Epidermal melanocyte (primary cell): ENCODE results near the gene SIL1.
"Not testable (repeated sequence)": the region's sequence is repeated elsewhere in the genome, so short reads cannot be mapped to it uniquely, and the experiment has no call there.

ENCODE experiments used
- DNase-seq: peaks from one replicate; pipeline ENCODE4 v3.0.0; 2011; ENCODE audit warnings: low spot score; ENCODE audit not compliant: insufficient read length

The SIL1 gene

DNA sequence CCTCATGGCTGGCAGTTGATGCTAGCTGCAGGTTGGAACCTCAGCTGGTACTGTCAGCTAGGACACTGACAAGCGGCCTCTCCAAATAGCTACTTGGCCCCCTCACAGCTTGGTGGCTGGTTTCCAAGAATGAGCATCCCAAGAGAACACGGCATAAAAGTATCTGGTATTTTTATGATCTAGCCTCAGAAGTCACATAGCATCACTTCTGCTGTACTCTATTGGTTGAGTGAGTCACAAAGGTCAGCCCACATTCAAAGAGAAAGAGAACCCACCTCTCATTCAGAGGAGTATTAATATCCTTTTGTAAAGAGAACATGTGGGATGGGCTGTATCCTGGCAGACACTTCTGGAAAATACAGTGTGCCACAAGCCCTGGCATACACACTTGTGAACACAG, 6.0 kb upstream of the SIL1 start:
- DNase-seq: no peak

DNA sequence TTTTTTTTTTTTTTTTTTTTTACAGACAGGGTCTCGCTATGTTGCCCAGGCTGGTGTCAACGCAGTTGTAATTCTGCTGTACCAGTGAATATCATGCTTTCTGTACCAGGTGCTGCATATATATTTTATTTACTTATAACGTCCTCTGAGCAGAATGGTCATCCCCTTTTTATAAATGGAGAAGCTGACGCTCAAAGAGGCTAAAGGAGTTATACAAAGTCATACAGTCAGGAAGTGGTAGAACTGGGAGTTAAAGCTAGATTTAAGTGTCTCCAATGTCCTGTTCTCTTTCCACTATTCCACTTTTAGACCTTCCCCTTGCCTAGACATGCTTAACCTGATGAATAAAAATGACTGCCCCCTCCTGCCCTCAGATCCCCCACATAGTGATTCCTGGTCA, 1.2 kb upstream of the SIL1 start:
- no peak for DNase-seq

DNA sequence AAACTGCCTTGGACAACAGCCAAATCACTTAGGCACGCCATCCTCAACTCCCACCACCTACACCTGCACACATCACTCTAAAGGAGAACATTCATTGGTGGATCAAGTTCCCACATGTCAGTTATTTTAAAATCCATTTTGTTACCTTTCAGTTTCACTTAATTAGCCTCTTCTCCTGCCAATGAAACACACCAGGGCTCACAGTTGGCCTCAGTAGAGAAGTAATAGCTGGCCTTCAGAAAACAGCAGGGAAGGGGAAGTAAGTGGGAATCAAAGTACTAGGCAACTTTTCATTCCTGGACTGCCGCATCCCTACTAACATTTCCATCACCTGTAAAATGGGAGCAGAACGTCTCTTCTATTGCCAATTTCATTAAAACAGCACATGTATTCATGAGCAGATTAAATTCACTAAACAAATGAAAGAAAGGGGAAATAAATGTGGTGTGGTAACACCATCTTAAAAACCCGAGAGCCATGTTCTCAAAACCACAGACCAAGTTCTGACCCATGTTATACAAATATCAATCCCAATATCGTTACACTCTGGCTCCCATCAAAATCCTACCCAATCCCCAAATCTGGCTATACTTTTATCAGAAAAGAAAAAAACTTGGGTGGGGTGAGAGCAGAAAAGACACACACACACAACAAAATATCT, 1.7 kb downstream of the SIL1 start:
- DNase-seq: no peak

DNA sequence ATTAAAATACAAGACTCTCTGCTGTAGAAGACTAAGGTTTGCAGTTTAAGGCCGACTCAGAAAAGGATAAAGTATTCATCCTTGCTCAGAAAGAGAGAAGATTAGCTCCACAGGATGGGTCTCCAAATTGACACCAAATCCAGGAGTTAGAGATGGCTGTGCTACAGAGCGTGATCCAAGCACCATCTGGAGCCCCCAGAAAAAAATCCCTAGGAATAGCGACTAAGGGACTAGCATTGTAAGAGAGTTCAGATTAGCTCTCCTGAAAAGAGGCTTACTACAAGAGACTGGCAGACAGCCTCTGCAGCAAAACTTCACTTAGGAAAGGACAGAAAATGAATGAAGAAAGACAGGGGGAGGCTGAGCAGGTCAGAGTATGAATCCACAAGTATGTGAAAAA, 3.7 kb downstream of the SIL1 start:
- DNase-seq: no peak

DNA sequence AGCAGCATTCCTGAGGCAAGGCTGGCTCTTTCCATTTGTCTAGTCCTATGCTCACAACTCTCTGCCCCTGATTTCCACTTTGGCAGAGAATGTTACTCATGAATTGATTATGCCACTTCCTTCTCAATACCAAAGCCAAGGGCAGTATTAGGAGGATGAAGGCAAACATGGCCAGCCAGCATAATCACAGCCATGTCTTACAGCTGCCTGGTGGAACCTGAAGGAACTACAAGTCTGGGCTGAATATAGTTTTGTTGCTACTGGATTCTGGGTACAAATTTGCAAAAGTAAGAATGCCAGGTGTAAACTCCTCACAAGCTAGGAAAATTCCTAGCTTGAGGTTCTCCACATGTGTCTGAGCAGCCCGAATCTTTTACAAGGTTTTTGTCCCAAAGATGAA, 4.2 kb downstream of the SIL1 start:
- DNase-seq: no peak

DNA sequence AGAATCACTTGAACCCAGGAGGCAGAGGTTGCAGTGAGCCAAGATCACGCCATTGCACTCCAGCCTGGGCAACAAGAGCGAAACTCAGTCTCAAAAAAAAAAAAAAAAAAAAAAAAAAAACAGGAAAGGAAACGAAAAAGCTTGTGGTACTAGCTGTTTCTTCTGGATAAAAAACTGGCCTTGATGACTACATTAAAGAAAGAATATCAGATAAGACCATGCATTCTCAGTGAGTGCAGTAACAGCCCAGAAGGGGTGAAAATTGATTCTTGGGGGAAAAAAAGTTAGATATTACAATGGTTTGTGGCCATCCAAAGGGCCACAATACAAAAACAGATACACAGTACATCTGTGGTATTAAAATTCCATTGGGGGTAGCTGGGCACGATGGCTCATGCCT, 5.3 kb downstream of the SIL1 start:
- not testable (repeated sequence) for DNase-seq

DNA sequence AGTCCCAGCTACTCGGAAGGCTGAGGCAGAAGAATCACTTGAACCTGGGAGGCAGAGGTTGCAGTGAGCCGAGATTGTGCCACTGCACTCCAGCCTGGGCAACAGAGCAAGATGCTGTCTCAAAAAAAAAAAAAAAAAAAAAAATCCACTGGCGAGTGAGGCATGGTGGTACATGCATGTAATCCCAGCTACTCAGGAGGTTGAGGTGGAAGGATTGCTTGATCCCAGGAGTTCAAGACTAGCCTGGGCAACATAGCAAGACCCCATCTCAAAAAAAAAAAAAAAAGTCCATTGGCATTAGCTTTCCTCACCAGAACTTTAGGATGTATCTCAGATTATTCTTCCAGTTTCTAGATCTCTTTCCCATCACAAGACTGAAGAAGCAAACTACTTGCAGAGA, 6.2 kb downstream of the SIL1 start:
- not testable (repeated sequence) for DNase-seq

DNA sequence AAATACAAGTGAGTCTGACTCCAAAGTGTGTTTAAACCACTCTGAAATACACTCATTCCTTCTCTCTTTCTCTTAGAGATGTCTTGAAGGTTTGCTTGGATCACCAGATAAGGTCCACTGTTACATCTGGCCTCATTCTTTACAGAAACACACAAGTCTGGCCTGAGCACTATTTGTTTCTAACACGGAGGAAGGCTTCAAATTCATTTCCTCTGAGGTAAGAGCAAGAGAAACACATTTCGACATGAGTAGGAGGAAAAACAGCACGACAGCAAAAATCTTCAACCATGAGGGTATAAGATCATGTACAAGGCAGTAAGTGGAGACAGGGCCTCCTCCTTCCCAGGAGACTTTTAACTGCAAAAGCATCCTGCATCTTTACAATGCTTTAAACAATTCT, 8.0 kb downstream of the SIL1 start:
- DNase-seq: no peak

DNA sequence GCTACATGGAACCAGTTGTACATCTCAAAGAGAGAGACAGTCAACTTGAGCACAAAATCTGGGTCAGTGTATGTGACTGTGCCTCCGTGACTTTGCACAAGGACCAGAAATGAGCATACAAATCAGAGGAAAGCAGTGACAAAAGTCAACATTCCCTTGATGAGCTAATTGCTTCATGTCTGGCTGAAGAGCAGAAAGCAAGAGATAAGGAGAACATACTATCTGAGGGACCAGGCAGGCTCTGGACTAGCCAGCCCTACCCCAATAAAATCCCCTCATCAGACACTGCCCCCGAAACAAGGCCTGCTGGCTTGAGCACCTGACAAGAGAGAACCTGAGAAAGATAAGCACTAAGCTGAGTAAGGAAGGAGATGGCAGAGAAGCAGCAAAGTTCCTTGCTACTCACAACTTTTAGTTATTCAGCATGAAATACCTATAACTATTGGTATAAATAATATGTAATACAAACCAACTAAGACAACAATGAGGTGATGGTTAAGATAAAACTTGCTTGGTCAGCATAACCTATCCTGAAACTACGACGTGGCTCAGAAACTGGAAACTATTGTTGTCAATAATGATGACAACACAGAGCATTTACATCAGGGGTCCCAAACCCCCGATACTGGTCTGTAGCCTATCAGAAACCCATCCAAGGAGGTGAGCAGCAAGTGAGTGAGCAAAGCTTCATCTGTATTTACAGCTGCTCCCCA, 9.5 kb downstream of the SIL1 start:
- no peak for DNase-seq

DNA sequence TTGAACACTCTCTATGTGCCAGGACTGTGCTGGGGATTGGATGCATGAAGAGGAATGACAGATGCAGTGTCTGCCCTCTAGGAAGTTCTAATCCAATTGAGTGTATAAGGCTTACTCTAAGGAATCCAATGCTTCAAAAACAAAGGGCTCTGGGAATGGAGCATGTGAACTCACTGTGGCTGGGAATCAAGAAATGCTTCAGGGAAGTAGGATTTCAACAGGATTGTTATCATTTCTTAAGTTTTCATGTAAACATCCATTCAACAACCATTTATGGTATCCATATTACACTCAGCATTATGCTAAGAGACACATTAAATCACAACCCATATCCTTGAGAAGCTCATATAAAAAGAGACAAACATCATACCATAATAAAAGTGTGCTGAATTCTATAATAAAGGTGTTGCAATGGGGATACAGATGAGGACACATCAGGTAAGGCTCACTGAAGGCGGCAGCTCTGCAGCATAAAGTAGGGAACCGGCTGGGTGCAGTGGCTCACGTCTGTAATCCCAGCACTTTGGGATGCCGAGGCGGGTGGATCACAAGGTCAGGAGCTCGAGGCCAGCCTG, 11.3 kb downstream of the SIL1 start:
- no peak for DNase-seq

DNA sequence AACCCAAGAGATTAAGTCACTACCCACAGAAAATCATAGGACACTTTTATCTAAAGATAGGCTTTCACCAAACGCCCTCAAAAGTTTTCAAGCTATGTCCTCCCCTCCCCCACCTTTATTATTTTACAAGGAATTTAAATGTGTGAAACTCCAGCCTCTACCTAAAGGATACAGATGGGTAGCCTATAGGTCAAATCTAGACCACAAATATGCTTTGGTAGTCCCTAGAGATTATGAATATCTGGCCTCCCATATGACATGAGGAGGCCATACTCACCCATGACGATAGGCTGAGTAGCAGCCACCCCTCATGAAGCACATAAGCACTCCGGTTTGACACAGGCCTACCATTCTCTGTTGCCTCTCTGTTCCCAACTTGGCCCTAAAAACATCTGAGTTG, 11.9 kb downstream of the SIL1 start:
- no peak for DNase-seq

DNA sequence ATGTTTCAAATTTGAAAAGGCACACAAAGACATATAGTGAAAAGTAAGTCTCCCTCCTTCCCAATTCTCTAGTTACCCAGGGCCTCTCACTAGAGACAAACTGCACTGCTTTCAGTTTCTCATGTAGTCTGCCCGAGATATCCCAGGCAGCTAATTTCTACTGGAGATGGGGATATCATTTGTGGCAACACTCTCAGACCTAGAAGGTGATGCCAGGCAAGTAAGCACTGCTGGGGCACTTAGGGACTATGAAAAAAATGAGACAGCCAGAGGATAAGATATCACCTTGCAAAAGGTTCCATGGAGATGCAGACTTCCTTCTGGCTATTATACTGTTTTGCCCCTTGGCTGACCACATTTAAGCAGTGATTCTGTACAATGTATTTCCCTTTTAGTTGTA, 12.6 kb downstream of the SIL1 start:
- DNase-seq: no peak

DNA sequence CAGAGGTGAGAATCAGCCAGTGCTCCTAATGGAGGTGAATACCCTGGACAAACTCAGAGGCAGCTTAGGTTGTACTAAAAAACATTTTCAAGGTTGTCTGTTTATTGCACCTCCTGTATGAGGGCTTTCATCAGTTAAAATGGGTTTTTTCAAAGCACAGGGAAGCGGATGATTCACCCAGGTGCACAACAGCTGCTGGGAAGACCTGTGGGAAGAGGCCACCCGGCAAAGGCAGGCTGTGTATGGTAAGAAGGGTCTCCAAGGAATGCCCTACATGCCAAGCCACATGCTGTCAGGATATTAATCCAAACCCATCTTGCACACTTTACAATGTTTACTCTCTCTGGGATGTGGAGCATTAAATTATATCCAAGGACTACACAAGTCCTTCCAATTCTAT, 14.7 kb downstream of the SIL1 start:
- DNase-seq: no peak

DNA sequence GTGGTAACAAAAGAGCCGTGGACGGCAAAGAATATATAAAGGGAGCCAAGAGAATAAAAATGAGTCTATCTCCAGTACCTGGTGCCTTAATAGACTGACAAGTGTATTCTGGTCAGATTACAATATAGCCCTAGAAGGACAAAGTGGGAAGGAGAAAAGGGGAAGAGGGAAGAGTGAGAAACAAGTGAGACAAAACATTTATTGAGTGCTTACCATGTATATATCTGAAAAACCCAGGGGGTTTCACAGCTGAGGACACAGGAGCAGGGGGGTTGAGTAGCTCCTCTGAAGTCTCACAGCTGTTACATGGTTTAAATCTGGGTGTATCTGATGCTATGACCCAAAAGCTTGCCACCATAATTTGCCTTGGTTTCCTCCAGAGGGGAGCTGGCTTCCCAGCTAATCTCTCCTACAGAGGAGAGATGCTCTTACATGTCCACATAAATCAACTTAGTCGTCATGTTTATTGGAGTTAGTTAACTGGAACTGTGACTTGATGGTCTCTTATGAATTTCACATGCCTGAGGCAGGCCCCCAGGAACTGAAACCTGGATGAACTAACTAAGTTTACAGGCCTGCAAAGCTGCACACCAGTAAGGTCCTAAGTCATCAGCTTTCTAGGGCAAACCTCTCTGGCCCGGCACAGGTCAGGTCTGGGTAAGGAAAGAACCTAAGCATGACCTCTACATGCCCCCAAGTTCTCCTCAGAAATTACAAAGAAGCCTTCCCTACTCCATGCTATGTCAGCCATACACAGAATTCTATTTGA, 15.5 kb downstream of the SIL1 start:
- DNase-seq: no peak

DNA sequence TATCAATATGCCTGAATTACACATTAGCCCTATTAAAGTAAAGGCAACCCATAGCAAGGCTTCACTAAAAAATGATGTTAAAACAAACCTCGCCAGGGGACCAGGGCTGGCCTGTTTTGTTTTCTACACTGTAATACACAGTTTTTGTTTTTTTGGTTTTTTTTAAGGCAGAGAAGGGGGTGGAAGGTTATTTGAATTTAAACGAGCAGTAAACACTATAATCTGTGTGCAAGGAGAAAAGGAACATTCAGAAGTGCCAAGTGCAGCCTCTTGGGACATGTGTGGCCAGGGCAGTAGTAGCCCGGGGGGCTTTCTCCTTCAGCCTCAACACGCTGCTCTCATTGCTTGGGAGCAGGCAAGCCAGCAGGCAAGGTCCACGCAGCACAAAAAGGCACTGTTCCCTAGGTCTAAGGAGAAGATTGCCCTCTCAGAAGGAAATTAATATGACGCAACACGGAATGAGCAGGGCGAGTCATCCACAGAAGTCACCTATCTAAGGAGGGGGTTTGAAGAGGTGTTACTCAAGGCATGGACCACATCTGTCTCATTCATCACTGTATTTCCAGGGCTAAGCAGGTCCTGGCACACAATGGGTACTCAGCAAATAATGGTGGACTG, 16.2 kb downstream of the SIL1 start:
- DNase-seq: peak; percentile 77

DNA sequence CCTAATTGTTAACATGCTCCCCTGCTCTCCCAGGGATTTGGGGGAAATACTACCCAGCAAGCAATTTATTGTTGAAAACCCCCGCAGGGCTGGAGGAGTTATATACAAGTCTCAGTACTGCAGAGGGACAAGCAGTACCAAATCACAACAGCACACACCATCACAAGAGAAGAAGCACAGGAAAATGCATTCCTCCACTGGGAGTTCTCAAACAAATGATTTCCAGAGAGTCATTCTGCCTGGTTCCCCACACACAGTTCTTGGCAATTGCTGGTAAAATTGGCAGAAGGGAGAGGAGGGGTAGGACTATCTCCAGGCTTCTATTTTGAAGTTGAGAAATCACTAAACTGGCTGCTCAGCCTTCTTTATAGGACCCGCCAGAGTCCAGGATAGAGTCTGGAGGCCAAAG, 16.8 kb downstream of the SIL1 start:
- DNase-seq: no peak

DNA sequence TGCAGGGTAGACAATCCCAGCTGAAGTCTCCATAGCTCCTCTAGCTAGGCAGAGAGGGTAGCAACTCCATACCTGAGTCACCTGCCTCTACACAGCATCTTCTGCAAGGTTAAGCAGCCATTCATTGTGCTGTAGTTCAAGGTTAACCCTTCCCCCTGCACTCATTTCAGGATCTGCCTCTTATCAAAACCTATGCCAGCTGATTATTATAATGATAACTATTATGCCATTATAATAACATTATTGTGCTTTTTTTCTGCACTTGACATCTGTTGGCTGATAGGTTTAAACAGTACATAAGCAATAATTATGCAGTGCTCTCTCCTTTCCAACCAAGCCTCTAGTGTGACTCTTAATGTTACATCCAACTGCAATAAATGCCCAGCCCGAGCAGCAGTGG, 17.3 kb downstream of the SIL1 start:
- no peak for DNase-seq

DNA sequence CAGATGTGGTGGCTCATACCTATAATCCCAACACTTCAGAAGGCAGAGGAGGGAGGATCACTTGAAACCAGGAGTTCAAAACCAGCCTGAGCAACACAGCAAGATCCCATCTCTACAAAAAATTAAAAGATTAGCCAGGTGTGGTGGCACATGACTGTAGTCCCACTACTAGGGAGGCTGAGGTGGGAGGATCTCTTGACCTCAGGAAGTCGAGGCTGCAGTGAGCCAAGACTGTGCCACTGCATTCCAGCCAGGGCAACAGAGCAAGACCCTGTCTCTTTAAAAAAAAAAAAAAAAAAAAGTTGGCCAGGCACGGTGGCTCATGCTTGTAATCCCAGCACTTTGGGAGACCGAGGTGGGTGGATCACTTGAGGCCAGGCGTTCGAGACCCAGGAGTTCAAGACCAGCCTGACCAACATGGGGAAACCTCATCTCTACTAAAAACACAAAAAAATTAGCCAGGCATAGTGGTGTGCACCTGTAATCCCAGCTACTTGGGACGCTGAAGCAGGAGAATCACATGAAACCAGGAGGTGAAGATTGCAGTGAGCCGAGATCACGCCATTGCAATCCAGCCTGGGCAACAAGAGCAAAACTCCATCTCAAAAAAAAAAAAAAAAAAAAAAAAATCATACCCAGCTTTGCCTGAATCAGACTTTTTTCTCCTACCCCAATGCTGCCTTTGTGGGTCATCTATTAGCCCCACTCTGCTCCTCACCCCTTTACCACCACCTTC, 18.2 kb downstream of the SIL1 start:
- not testable (repeated sequence) for DNase-seq

DNA sequence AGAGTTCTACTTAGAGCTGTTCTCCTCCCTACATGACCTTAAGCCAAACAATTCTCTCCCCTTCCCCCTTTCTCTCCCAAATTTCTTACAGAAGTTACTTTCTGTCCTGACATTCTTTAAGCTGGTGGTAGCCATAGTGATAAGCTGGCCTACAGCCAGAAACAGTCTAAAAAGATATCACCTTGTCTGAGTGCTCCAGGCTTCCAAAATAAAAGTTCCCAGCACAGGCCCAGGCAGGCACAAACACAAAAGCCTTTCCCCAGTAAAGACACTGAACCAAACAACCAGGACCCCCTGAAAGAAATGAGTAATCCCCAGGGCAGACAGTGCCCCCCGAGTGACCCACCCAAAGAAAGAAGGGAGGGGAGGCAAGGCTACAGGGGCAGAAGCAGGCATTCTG, 19.2 kb downstream of the SIL1 start:
- DNase-seq: no peak

DNA sequence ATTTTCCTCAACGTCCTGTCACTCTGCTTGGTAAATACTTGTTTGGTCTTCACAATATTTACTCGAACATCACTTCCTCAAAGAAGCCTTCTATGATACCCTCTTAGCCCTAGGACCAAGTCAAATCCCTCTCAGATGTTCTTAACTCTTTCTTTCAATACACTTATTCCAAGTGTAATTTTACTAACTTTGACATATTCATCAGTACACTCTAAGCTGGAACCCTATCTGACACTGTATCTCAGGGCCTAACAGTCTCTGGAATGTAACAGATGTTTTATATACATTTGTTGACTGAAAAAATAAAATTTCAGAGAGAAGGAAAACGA, 19.6 kb downstream of the SIL1 start:
- DNase-seq: no peak
